GM12875 (cell line): ENCODE data around the gene CNN3.

Experiments used
- H3K4me3 ChIP-seq: one replicate; pipeline ENCODE4 v1.5.1; 2011; ENCODE audit warnings: low read depth, low read length, control low read depth
- CTCF ChIP-seq: IDR thresholded peaks from 2 replicates; pipeline ENCODE4 v1.5.1; 2011; ENCODE audit warnings: low read depth, mild to moderate bottlenecking, control low read depth, inconsistent platforms, low read length, moderate library complexity, borderline replicate concordance; ENCODE audit not compliant: insufficient read depth

CNN3 gene

GRCh38 chr1:94866164-94866807 lies 60.6 kb downstream of the CNN3 start:
- no peak overlapping the region for H3K4me3 ChIP-seq
- no peak for TF ChIP-seq CTCF

- TF ChIP-seq CTCF: no peak
- no peak overlapping the region for H3K4me3 ChIP-seq
Measured at GRCh38 chr1:94865360-94865759, 61.5 kb downstream of the CNN3 start.

- no peak overlapping the region for H3K4me3 ChIP-seq
- TF ChIP-seq CTCF: no peak
Measured at GRCh38 chr1:94864821-94865220, 62.1 kb downstream of the CNN3 start.

- no peak for TF ChIP-seq CTCF
- no peak overlapping the region for H3K4me3 ChIP-seq
Measured at GRCh38 chr1:94863919-94864318, 63.0 kb downstream of the CNN3 start.

GRCh38 chr1:94863297-94863911 lies 63.5 kb downstream of the CNN3 start:
- no peak overlapping the region for H3K4me3 ChIP-seq
- TF ChIP-seq CTCF: no peak

- no peak overlapping the region for H3K4me3 ChIP-seq
- no peak for TF ChIP-seq CTCF
Measured at GRCh38 chr1:94862718-94863117, 64.2 kb downstream of the CNN3 start.

GRCh38 chr1:94859174-94859573 lies 67.7 kb downstream of the CNN3 start:
- TF ChIP-seq CTCF: no peak
- H3K4me3 ChIP-seq: no peak overlapping the region
